Kidney tubule cell (primary cell): ENCODE measurements around the gene IFNG.

Source experiments
- DNase-seq: peaks from one replicate; pipeline ENCODE4 v3.0.0-alpha.2; 2018; ENCODE audit warnings: low spot score

The IFNG gene

GRCh38 chr12:68115281-68115680 is 44.3 kb downstream of the IFNG start:
- DNase-seq = no peak

- no peak for DNase-seq
Observed at GRCh38 chr12:68114606-68115005, 44.9 kb downstream of the IFNG start.

DNA sequence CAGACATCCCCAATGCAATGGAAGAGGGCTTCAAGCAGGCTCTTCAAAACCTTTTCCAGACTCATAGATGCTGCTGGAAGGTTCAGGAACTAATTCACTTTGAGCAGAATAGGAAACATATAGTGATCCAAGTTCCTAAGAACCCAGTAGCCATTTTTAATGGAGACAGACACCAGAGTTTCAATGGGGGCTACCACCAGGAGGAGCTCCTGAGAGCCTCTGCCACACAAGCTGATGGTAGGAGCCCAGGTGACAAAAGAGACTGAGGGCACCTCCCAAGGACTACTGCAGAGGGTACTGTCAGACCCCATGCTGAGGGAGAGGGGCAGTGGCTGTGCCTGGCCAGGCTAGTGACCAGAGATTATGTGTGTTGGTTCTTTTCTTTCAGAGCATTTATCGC is 45.9 kb downstream of the IFNG start:
- DNase-seq = peak; percentile 6

GRCh38 chr12:68111995-68112394 is 47.5 kb downstream of the IFNG start:
- no peak for DNase-seq

DNA sequence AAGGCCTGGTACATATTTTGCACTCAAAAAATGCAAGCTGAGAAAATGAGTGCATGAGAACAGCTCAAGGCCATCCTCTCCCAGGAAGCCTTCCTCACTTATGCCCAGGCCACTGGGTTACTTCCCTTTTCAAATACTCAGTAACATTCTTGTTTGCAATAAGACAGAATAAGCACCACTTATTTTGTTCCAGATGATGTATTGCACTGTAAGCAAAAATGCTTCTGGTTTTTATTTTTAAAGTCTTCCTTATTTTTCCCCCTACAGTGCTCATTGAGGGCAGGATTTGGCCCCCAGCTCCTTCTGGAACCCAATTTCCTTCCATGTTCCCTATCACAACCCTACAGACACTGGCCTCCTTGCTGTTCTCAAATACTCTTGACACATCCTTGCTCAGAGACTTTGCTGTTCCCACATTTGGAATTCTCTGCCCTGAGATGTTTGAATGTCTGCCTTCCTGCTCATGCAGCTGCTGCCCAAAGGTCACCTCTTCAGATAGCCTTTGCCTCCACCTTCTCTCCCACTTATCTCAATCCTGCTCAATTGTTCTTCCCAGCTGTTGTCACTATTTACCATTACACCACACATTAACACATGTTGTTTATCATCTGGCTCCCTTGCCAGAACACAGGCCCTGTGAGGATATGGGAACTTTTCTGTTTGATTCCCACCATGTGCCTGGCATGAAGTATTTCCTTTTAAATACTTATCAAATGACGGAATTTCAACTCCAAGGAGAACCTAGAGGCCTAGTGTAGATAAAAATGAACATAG is 49.9 kb downstream of the IFNG start:
- DNase-seq = no peak

GRCh38 chr12:68109001-68109400 is 50.5 kb downstream of the IFNG start:
- no peak for DNase-seq

- DNase-seq = no peak
Observed at GRCh38 chr12:68106660-68107059, 52.9 kb downstream of the IFNG start.

DNA sequence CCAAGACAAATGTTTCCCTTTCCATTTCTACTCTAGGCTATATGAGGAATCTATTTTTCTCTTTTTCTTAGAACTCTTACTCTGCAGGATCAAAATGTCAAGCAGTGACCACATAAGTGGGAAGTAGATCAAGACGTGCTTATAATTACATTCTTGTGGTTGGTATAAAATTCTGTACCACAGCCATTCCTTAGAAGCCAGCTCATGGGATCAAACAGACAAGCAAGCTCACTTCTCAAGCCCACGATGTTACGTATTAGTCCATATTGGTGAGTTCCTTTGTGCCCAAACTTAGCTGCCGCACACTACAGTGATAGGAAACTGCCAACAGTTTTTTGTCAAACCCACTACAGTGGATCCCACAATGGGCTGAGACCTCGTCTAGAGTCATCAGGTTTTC is 53.4 kb downstream of the IFNG start:
- DNase-seq = peak; percentile 56
